HUES6 (cell line): Measurements from ENCODE around the gene SIAE.

Source experiments
- H3K27ac ChIP-seq: 2 replicates; pipeline ENCODE4 v1.7.0; 2013; ENCODE audit warnings: low read depth, mild to moderate bottlenecking, low read length, inconsistent platforms
- H3K27me3 ChIP-seq: 2 replicates; pipeline ENCODE4 v1.6.1; 2013; ENCODE audit warnings: low read length; ENCODE audit not compliant: control insufficient read depth, insufficient read depth
- H3K36me3 ChIP-seq: 2 replicates; pipeline ENCODE4 v1.6.1; 2013; ENCODE audit warnings: low read length; ENCODE audit not compliant: control insufficient read depth, insufficient read depth
- H3K4me1 ChIP-seq: 2 replicates; pipeline ENCODE4 v1.6.1; 2013; ENCODE audit warnings: low read length; ENCODE audit not compliant: control insufficient read depth, insufficient read depth
- H3K4me3 ChIP-seq: 2 replicates; pipeline ENCODE4 v1.5.1; 2013; ENCODE audit warnings: low read depth, low read length
- H3K9ac ChIP-seq: one replicate; pipeline ENCODE4 v1.6.1; 2013; ENCODE audit warnings: mild to moderate bottlenecking, low read length
- H3K9me3 ChIP-seq: 2 replicates; pipeline ENCODE4 v1.6.1; 2013; ENCODE audit warnings: low read depth, low read length; ENCODE audit not compliant: control insufficient read depth, insufficient read depth

The SIAE gene

GRCh38 chr11:124699547-124699946, 26.0 kb upstream of the SIAE start:
- Histone ChIP-seq H3K4me1 (no peaks in the 10 kb centered on the region; the same call in 1 of the 2 replicates), H3K4me3 (no peak overlapping the region), H3K36me3 (no peaks in the 10 kb centered on the region), H3K27me3 (no peaks in the 10 kb centered on the region), H3K9ac (no peak overlapping the region), H3K9me3 (peaks cover 4% of the 10 kb centered on the region; the same call in 1 of the 2 replicates), H3K27ac (no peak overlapping the region)

- no peak overlapping the region for H3K4me3 ChIP-seq
- H3K27ac ChIP-seq, result no peak overlapping the region
- no peaks in the 10 kb centered on the region for H3K4me1 ChIP-seq
- no peaks in the 10 kb centered on the region for H3K36me3 ChIP-seq
- no peaks in the 10 kb centered on the region for H3K9me3 ChIP-seq
- H3K9ac ChIP-seq, result no peak overlapping the region
- H3K27me3 ChIP-seq, result no peaks in the 10 kb centered on the region; the same call in 1 of the 2 replicates
These were observed 19.6 kb upstream of the SIAE start for GRCh38 chr11:124693142-124693541.

GRCh38 chr11:124682443-124682842, 8.9 kb upstream of the SIAE start:
- peaks cover 19% of the 10 kb centered on the region for H3K9me3 ChIP-seq

GRCh38 chr11:124681421-124681820, 7.9 kb upstream of the SIAE start:
- H3K36me3 ChIP-seq, result no peaks in the 10 kb centered on the region
- H3K27ac ChIP-seq, result no peak overlapping the region
- H3K27me3 ChIP-seq, result no peaks in the 10 kb centered on the region
- no peak overlapping the region for H3K4me3 ChIP-seq
- H3K4me1 ChIP-seq, result no peaks in the 10 kb centered on the region
- H3K9ac ChIP-seq, result no peak overlapping the region
- H3K9me3 ChIP-seq, result peaks cover 19% of the 10 kb centered on the region

More at GRCh38 chr11:124682443-124682842, 8.9 kb upstream of the SIAE start:
- Histone ChIP-seq H3K9ac (no peak overlapping the region), H3K4me1 (no peaks in the 10 kb centered on the region), H3K27me3 (no peaks in the 10 kb centered on the region), H3K27ac (no peak overlapping the region), H3K4me3 (no peak overlapping the region), H3K36me3 (no peaks in the 10 kb centered on the region)

GRCh38 chr11:124678416-124678815, 4.9 kb upstream of the SIAE start:
- Histone ChIP-seq H3K36me3 (no peaks in the 10 kb centered on the region), H3K4me3 (no peak overlapping the region), H3K9me3 (0 out of 2 replicates have a peak, but pooled peaks cover 9% of the 10 kb centered on the region), H3K4me1 (no peaks in the 10 kb centered on the region), H3K27me3 (peaks cover under 1% of the 10 kb centered on the region; the same call in 1 of the 2 replicates), H3K27ac (no peak overlapping the region), H3K9ac (no peak overlapping the region)

GRCh38 chr11:124676386-124676785, 2.8 kb upstream of the SIAE start:
- H3K36me3 ChIP-seq, result no peaks in the 10 kb centered on the region
- H3K27ac ChIP-seq, result no peak overlapping the region
- H3K27me3 ChIP-seq, result peaks cover 14% of the 10 kb centered on the region
- H3K9me3 ChIP-seq, result no peaks in the 10 kb centered on the region
- no peak overlapping the region for H3K9ac ChIP-seq
- H3K4me1 ChIP-seq, result peaks cover 7% of the 10 kb centered on the region; the same call in 1 of the 2 replicates
- no peak overlapping the region for H3K4me3 ChIP-seq

- Histone ChIP-seq H3K9me3 (no peaks in the 10 kb centered on the region), H3K9ac (no peak overlapping the region), H3K27me3 (peaks cover 19% of the 10 kb centered on the region), H3K4me3 (peak overlapping the region; percentile 90), H3K27ac (no peak overlapping the region), H3K36me3 (no peaks in the 10 kb centered on the region), H3K4me1 (peaks cover 7% of the 10 kb centered on the region; the same call in 1 of the 2 replicates)
These were observed 1.0 kb upstream of the SIAE start for GRCh38 chr11:124674571-124674970.

- 0 out of 2 replicates have a peak overlapping the region, but pooled peaks have one; percentile 41 for H3K27ac ChIP-seq
- peaks cover 7% of the 10 kb centered on the region; the same call in 1 of the 2 replicates for H3K4me1 ChIP-seq
- H3K36me3 ChIP-seq, result no peaks in the 10 kb centered on the region
- no peaks in the 10 kb centered on the region for H3K9me3 ChIP-seq
- H3K9ac ChIP-seq, result peak overlapping the region; percentile 92
- H3K4me3 ChIP-seq, result peak overlapping the region; percentile 90
- peaks cover 23% of the 10 kb centered on the region for H3K27me3 ChIP-seq
These were observed 604 bp upstream of the SIAE start for GRCh38 chr11:124674168-124674517.

- H3K4me3 ChIP-seq, result peak overlapping the region; percentile 90
- H3K27me3 ChIP-seq, result peaks cover 29% of the 10 kb centered on the region
- no peak overlapping the region for H3K27ac ChIP-seq
- H3K9ac ChIP-seq, result peak overlapping the region; percentile 82
- no peaks in the 10 kb centered on the region for H3K36me3 ChIP-seq
- peaks cover 7% of the 10 kb centered on the region; the same call in 1 of the 2 replicates for H3K4me1 ChIP-seq
- no peaks in the 10 kb centered on the region for H3K9me3 ChIP-seq
These were observed 863 bp downstream of the SIAE start for GRCh38 chr11:124672536-124673215.

- Histone ChIP-seq H3K4me3 (no peak overlapping the region), H3K9ac (no peak overlapping the region), H3K4me1 (peaks cover 7% of the 10 kb centered on the region; the same call in 1 of the 2 replicates), H3K9me3 (no peaks in the 10 kb centered on the region), H3K27me3 (peaks cover 32% of the 10 kb centered on the region), H3K36me3 (no peaks in the 10 kb centered on the region), H3K27ac (no peak overlapping the region)
These were observed 2.8 kb downstream of the SIAE start for GRCh38 chr11:124670732-124671131.

GRCh38 chr11:124669193-124669592, 4.3 kb downstream of the SIAE start:
- Histone ChIP-seq H3K9ac (no peak overlapping the region), H3K27ac (no peak overlapping the region), H3K4me3 (no peak overlapping the region), H3K9me3 (no peaks in the 10 kb centered on the region), H3K4me1 (peaks cover 7% of the 10 kb centered on the region; the same call in 1 of the 2 replicates), H3K27me3 (peaks cover 32% of the 10 kb centered on the region), H3K36me3 (no peaks in the 10 kb centered on the region)
